Endothelial cell (in vitro differentiated cells): ENCODE results near the gene ZNF277. TPM values are rescaled to one million over a fixed set of nuclear protein-coding genes. Genes with fewer than 3 reads are reported as not detected.

Source experiments
- DNase-seq: peaks from one replicate; pipeline ENCODE4 v3.0.0; 2021; ENCODE audit warnings: low spot score
- H3K27ac Mint-ChIP-seq: one replicate; pipeline ENCODE4 v1.8.0; 2021; ENCODE audit warnings: mixed read lengths, inconsistent platforms; ENCODE audit not compliant: unreplicated experiment
- H3K27me3 Mint-ChIP-seq: one replicate; pipeline ENCODE4 v1.8.0; 2021; ENCODE audit warnings: mild to moderate bottlenecking, moderate library complexity, mixed read lengths, inconsistent platforms; ENCODE audit not compliant: unreplicated experiment
- H3K36me3 Mint-ChIP-seq: one replicate; pipeline ENCODE4 v1.8.0; 2021; ENCODE audit warnings: mild to moderate bottlenecking, low read depth, mixed read lengths, inconsistent platforms; ENCODE audit not compliant: unreplicated experiment
- H3K4me1 Mint-ChIP-seq: one replicate; pipeline ENCODE4 v1.8.0; 2021; ENCODE audit warnings: mild to moderate bottlenecking, mixed read lengths, inconsistent platforms; ENCODE audit not compliant: unreplicated experiment
- H3K4me3 Mint-ChIP-seq: one replicate; pipeline ENCODE4 v1.8.0; 2021; ENCODE audit warnings: mild to moderate bottlenecking, mixed read lengths, inconsistent platforms; ENCODE audit not compliant: unreplicated experiment
- H3K9me3 Mint-ChIP-seq: one replicate; pipeline ENCODE4 v1.8.0; 2021; ENCODE audit warnings: mixed read lengths, inconsistent platforms; ENCODE audit not compliant: unreplicated experiment
- CTCF ChIP-seq: fragments of 200-600 bp; sonication (generic); IDR thresholded peaks from one replicate; pipeline ENCODE4 v1.5.0; 2021; ENCODE audit warnings: antibody characterized with exemption; ENCODE audit not compliant: unreplicated experiment
- total RNA-seq: library from RNA; stranded (reverse); fragmentation: NEBNext Ultra II Directional; extraction: Animal tissue kit (Norgen Biotek cat#: 25700); gene quantifications from one replicate; pipeline ENCODE4 v1.2.1, GENCODE V29; 2021; ENCODE audit not compliant: unreplicated experiment

Gene ZNF277
- total RNA-seq, 1 donor from 2014 or later: 26.1 TPM

- peaks cover 72% of the 10 kb centered on the region for H3K4me1 Mint-ChIP-seq
- no peak for DNase-seq
- no peak overlapping the region for H3K4me3 Mint-ChIP-seq
- H3K27ac Mint-ChIP-seq: no peak overlapping the region
- peaks cover 3% of the 10 kb centered on the region for H3K27me3 Mint-ChIP-seq
- no peaks in the 10 kb centered on the region for H3K9me3 Mint-ChIP-seq
- H3K36me3 Mint-ChIP-seq: peaks cover 7% of the 10 kb centered on the region
- no peak for TF ChIP-seq CTCF
Observed at GRCh38 chr7:112189691-112190090, 16.8 kb upstream of the ZNF277 start.

- Mint-ChIP-seq H3K27ac (no peak overlapping the region), H3K36me3 (peaks cover 7% of the 10 kb centered on the region), H3K9me3 (no peaks in the 10 kb centered on the region), H3K27me3 (peaks cover 3% of the 10 kb centered on the region), H3K4me1 (peaks cover 68% of the 10 kb centered on the region), H3K4me3 (no peak overlapping the region)
- TF ChIP-seq CTCF: no peak
- DNase-seq: no peak
Observed at GRCh38 chr7:112190120-112190519, 16.4 kb upstream of the ZNF277 start.

- no peak for TF ChIP-seq CTCF
- Mint-ChIP-seq H3K4me3 (no peak overlapping the region), H3K36me3 (peaks cover 7% of the 10 kb centered on the region), H3K27ac (peak overlapping the region; percentile 83), H3K9me3 (no peaks in the 10 kb centered on the region), H3K4me1 (peaks cover 59% of the 10 kb centered on the region), H3K27me3 (peaks cover 3% of the 10 kb centered on the region)
- DNase-seq: no peak
Observed at GRCh38 chr7:112192236-112193154, 14.0 kb upstream of the ZNF277 start.

- Mint-ChIP-seq H3K27ac (peak overlapping the region; percentile 66), H3K4me3 (no peak overlapping the region)
Observed at GRCh38 chr7:112193915-112194502, 12.5 kb upstream of the ZNF277 start.

More at GRCh38 chr7:112193915-112194502, 12.5 kb upstream of the ZNF277 start:
- no peaks in the 10 kb centered on the region for H3K9me3 Mint-ChIP-seq
- peaks cover 67% of the 10 kb centered on the region for H3K4me1 Mint-ChIP-seq
- H3K36me3 Mint-ChIP-seq: peaks cover 7% of the 10 kb centered on the region
- H3K27me3 Mint-ChIP-seq: peaks cover 3% of the 10 kb centered on the region
- DNase-seq: no peak
- TF ChIP-seq CTCF: no peak
